Hematopoietic multipotent progenitor cell treated with erythropoietin and hydrocortisone succinate and interleukin-3 and kit ligand, for 6 days (in vitro differentiated cells): ENCODE results near the gene TTLL6.
"Not testable (repeated sequence)": the region's sequence is repeated elsewhere in the genome, so short reads cannot be mapped to it uniquely, and the experiment has no call there.

Source experiments
- DNase-seq: peaks from one replicate; pipeline ENCODE4 v3.0.0-alpha.2; 2015

The TTLL6 gene

DNA sequence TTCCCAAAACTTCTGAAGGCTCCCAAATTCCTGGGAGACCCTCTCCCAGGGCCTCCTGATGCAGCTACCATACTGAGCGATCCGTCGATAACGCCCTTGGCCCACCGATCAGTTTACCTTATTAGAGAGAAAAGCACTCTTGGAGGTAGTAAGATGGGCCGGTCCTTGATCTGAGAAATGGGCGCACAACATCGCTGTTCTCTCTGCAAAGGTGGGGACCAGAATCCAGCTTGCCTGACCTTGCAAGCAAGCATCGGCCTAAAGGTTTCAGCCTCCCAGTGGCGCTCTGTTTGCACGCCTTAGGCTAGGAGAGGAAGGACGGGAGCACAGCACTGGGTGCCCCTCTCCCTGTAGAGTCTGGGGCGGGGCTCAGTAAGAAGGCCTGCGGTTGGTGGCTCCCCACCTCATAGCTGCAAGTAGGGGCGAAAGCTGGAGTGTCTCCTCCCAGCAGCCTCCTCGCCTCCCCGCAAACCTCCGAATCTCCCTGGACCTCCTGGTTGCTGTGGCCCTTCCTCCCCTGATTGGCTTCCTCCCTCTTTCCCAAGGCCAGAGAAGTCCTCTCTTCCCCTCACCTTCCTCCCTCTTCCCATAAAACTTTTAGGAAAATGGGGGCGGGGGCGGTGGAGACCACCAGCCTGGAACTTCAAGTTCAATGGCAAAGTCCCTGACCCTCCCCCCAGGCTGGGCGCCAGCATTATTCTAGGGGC is 94.7 kb downstream of the TTLL6 start, which contains the start of gene PRAC1:
Gene PRAC1 (minus strand): TSS at position 318 of the 707 bp plus-strand sequence. CDS start 126 bp downstream, at position 192.
- no peak for DNase-seq

DNA sequence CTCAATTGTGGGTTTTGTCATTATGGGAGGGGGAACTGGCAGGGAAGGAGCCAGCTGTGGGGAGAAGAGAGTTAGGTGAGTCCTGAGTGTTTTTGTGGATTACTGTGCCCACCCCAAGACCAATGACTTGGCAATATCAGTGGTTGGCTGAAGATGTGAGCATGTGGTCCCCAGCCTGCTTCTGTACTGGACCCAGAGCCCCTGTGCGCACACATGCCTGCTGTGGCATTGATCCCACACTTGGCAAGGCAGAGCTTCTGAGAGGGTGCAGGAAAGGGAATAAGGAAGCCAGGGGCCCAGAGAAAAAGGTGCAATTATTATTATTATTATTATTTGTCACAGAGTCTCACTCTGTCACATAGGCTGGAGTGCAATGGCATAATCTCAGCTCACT is 96.0 kb downstream of the TTLL6 start:
- DNase-seq, result no peak

DNA sequence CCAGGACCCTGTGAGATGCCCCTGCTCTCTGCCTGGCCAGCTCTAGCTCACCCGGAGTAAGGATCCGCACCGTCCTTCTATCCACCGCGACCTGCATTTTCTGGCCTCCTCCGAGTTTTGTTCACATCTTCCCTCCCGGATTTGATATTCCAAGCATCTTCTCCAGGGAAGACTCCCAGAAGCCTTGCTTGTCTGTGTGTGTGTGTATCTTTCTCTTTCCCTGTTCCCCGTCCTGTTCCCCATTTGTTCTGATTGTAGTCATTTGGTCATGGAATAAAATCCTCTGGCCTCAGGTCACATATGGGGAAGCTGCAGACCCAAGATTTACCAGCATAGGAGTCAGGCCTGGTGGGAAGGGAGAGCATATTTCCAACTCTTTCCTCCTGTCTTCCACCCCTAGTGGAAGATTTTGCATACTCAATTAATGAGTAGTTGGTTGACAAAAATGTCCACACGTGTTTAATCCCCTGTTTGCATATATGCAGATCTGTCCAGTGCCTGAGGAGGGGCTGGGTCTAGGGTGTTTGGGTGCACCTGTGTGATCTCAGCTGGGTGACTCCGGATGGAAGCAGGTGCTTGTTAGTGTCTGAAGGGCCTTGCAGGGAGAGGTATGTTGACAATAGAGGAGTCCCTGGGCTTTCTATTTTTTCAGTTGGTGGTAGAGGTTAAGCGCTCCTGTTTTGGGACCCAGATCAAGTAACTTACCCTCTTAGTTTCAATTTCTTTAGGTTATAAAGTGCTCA is 96.6 kb downstream of the TTLL6 start:
- no peak for DNase-seq

DNA sequence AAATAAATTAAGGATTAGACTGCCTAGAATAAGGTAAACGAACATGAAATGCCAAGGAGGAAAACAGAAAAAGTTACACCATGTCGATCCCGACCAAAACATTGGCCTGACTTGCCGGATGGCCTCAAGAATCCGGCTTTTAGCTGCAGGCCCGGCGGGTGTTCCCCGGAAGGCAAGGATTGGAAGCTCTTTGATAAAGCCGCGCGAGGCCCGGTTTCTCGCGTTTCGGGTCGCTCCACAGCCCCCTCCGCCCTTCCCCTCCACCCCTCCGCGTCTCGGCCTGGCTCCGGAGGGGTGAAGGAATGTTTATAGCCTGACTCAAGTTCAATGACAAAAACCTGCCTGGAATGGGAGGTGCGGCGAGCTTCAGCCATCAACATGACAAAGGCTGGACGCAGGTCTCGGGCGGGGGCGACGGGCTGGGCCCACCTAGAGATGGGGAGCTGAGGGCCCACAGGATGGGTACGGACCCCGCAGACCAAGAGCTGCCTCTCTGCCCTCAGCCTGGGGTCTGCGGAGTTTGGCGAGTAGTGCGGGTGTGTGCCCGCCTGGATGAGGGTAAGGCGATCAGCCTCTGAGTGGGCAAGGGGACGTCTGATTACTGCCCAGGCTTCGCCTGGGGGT is 97.3 kb downstream of the TTLL6 start:
- no peak for DNase-seq

DNA sequence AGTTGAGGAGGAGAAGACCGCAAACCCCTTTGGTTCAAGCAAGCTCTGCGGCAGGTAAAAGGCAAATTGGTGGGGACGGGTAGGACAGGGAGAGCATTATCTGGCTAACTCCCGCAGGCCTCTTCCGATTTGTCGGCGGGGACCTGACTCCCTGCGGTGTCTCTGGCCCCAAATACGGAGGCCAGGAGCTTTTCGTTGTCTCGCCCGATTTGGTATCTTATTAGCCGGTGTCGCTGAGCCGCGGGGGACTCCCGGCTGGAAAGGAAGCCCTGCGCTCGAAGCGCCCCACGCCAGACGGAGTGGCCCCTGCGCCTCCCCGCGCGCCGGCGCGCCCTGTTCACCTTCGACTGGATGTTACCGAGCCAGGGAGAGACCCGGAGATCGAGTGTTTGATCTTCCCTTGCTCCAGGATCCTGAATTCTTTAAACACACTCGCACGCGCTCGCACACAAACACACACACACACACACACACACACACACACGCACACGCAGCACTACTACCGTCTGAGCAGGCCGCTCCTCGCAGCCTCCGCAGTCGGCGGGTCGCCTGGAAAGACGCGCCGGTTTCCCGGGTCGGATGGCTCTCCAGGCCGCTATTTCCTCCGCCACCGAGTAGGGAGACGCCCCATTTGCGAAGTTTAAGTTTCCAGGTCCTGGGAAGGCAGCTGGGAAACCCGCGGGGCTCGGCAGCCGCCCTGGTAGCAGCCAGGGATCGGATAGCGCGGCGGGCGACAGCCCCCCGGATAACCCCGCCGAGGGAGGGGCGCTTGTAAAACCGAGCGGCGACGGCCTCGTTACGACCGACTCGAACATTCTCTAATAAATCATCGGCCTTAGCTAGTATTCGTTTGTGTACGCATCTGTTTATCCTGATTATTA is 98.0 kb downstream of the TTLL6 start:
- DNase-seq, result no peak

DNA sequence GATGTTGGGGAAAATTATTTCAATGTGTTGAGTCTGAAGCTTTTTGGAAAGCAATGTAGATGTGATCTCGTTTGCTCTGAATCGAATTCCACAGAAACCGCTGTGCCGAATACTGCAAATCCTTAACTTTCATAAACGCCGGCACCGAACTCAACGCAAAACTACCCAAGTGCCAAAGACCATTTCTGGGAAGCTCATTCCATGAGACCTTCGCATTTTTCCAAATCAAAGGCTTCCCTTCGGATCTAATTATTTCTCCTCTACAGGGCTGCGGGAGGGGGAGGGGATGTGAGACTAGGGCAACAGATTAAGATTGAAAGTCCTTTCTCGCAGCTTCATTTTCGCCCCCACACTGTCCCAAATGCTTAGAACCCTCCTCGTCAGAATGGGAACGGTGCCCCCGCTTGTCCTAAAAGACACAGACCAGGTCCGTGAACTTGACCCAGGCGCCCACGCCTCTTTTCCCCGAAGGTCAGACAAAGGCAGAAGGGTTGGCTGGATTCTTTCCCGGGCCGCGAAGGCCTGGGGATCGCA is 98.7 kb downstream of the TTLL6 start:
- DNase-seq, result no peak

DNA sequence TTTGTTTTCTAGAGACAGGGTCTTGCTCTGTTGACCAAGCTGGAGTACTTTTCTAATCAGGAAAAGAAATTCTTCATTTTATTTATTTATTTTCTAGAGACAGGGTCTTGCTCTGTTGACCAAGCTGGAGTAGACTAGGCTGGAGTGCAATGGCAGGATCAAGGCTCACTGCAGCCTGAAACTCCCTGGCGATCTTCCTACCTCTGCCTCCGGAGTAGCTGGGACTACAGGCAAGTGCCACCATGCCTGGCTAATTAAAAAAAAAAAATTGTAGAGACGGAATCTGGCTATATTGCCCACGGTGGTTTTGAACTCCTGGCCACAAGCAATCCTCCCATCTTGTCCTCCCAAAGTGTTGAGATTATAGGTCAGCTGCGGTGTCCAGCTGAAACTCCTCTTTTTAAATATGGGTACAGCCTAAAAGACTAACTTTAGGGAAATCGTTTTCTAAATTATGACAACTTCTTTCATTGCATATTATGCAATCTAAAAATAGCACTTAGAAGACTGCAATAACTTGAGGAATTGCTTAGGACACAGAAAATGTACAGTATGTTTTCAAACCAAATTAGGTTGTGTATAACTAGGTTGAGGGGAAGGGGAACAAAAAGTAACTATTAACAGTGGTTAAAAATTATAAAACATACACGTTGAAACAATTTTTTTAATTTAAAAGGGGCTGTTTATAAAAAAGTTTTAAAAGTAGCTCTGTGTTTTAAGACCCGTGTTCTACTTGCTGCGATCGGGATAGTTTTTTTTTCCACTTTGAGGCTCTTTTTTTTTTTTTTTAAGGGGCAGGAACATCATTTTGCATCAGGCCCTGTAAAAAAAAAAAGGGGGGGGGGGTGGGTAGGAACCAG is 99.4 kb downstream of the TTLL6 start:
- no peak for DNase-seq

DNA sequence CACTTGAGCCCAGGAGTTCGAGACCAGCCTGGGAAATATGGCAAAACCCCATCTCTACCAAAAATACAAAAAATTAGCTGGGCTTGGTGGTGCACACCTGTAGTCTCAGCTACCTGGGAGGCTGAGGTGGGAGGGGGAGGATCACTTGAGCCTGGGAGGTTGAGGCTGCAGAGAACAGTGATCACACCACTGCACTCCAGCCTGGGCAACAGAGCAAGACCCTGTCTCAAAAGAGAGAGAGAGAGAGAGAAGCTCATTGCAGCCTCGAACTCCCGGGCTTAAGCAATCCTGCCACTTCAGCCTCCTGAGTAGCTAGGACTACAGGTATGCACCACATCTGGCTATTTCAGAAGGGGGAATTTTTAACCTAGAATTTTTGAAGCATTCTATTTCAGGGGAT is 100.5 kb downstream of the TTLL6 start:
- not testable (repeated sequence) for DNase-seq

DNA sequence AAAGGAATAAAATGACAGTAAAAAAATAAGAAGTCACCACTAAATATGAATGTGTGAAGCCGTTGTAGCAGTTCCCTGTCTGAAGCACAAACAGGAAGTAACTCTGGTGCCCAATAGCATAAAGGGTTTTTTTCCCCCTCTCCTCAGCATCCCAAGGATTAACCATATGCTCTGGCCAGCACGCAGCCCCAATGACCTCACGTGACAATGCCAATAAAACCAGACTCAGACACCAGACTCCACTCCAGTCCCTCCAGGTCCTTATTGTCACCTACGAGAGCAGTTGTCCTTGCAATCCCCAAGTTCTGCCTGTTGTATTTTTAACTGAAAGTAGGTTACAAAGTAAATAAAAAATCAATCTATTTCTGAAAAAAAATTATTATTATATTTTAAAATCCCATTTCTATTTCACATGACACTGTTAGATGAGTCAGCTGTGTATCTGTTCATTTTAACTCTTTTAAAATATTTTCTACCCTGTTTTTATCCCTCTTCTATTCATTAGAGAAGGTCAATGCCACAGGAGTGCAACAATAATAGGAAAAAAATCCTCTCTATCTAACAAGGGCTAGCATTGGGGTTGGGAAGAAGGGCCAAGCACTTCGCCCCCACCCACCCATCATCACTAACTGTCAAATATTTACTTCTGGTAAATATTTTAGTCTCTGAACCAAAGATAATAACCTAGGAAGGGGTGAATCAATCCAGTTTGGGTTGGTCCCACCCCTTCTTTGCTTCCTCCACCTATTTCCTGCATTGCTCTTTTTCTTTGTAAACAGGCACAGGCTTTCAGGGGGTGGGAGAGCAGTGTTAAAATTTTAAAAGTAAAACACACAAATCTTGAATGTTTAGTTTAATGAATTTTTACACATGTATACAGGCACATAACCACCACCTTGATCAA is 101.3 kb downstream of the TTLL6 start:
- no peak for DNase-seq
